HuH-7.5 (cell line): ENCODE results near the gene SEMA3D.
"Not testable (repeated sequence)": the region's sequence is repeated elsewhere in the genome, so short reads cannot be mapped to it uniquely, and the experiment has no call there.

Source experiments
- DNase-seq: peaks from one replicate; pipeline ENCODE4 v3.0.0; 2011; ENCODE audit warnings: low spot score

The SEMA3D gene

DNA sequence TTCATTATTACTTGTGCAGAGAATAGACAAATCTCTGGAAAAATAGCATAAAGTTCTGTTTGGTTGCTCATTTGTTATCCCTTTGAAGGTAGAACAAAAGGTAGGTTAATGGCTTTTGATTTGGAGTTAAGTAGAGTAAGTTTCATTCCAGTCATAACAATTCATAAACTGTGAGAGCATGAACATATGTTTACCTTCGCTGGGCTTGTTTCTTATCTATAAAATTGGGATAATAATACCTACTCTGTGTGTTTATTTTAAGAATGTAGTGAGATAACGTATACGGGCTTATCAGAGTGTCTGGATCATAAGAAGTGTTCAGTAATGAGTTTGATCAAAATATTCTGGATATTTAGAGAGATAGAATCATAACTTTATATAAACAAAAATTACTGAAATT lies 155.4 kb downstream of the SEMA3D start:
- no peak for DNase-seq

DNA sequence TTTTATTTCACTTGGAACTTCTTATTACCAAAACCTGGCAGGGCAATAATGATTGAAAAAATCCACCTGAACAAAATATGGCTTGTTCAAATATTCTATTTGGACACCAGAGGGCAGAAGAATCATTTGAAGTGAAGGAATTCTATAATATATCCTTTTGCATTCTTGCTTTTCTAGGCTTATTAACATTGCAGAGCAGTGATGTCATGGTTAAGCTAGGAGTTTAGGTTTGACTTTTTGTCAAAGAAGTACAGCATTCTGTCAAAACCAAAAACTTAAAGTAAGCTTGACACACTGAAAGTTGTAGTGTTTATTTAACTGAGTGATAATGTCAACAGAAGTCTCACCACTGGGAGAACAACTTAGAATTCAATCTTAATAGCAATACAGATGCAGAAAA lies 156.0 kb downstream of the SEMA3D start:
- DNase-seq, result no peak

GRCh38 chr7:85025312-85025756 lies 161.5 kb downstream of the SEMA3D start:
- no peak for DNase-seq

DNA sequence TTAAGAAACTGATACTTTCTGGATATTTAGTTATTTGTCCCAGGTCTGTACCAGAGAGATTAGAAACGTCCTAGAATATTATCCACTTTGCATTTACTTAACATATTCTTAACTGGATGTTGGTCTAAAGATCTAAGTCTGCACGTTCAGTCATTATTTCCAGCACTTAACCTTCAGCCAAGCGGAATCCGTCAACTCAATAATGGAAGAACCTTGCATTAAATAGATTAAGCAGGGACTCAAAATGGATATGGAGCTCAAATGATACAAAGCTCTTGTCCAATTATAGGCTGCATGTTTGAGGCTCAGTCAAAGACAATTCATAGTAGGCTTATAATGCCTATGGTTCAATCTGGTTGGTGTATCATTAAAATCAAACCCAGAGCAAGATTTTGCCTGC lies 162.9 kb downstream of the SEMA3D start:
- DNase-seq, result no peak

DNA sequence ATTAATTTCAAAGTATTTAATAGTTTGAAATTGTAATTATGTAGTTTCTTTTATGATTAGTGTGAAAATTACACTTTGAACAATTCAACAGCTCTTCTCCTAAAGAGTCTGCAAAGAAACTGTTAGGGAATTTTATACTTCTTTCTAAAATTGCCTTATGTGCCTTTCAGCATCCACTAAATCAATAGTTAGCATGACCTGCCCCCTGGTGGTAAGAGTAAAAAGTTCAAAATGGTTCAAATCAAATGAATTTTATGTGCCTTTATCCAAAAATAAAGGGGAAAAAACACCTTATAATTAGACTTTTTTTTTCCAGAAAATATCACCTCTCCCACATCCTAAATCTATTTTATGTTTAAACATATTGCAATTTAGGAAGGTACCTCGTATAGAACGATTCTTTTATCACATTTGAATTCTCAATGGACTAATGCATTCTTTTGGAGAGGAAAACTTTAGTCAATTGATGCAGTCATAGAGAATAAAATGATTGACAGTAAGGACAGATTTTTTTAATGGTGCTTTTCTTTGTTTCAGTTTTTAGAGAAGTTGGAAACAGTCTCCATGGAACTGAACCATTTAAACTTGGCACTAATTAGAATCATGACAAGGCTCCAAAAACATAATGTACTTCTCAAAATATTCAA lies 163.7 kb downstream of the SEMA3D start:
- no peak for DNase-seq

DNA sequence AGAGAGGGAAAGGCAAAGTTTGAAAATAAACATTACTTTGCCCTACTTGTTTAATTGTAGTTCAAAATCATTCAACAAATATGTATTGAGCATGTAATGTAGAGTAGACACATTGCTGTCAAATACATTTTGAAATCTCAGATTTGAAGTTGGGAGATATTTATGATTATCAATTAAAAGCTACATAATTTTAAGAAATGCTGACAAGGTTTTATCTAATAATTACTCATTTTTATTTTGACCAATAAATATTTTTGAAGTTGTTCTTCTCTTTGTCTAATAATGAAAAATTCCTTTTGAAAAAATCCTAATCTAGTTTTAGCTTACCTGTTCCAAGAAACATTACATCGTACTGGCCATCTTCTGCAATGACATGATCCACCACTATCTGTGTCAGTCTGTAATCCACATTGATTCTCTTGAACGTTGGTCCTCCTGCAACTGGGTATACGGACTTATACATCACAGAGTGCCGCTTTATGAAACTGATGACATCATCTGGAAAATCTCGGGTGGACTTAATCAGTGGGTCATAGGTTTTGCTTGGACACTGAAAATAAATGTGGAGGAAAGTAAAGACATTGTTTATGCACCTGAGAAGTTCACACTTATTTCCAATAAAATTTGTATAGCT lies 164.7 kb downstream of the SEMA3D start:
- DNase-seq, result no peak

DNA sequence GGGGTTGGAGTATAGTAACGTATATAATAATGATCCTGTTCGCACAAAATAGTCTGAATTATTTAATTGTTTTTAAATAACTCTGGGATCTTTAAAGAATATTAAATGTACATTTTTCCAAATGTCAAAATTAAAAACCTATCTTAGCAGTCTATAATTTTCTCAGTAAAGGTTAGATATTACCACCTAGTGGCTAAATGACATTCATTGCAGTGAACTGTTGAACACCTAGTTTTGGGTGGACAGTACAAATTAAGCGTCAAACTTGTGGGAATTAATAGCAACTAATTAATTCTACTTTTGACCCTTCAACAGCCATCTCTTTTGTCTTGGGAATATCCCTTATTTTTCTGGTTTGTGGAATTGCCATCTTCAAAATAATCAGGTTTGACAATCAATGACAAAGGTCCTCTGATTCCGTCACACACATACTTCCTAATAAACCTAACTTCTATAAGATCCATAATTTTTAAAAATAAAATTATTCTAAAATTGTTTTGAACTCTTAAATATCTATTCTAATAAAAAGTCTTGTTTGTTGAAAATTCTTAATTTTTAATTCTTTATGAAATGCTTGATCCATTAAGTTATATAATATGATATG lies 165.7 kb downstream of the SEMA3D start:
- DNase-seq, result no peak

DNA sequence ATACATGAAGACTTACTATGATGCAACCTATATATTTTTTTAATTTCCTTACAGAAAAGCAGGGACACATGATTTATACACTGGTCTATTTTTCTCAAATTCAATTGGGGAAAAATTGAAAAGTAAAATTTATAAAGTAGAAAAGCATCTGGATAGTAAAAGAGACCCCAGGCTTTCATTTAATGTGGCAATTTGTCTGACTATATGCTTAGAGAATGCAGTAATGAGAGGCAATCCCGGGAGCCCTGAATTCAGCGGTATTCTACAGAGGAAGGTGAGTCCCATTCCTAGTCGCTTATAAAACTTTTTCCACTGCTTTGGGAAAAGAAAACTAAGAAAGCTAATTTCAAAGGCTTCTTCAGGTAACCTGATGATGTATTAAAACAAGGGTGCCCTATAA lies 167.1 kb downstream of the SEMA3D start:
- DNase-seq, result no peak

GRCh38 chr7:85019176-85019575 lies 167.7 kb downstream of the SEMA3D start:
- DNase-seq, result no peak

DNA sequence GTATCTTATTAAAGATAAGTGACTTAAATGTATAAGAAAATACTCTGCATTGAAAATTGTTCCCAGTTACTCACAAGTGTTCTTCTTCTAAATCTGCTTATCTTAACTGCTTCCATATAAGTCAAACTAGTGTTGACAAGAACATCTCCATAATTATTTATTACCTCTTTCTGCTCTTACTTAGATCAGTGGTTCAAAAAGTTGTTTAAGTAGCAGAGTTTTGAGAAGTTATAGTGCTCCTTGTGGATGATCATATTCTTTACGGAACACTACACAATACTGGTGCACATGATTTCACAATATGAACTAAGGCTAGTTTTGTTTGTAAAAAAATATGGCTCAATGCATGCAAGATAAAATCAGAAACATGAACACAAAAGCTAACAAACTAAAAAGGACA lies 168.4 kb downstream of the SEMA3D start:
- DNase-seq, result no peak

- no peak for DNase-seq
Observed at GRCh38 chr7:85016286-85016685, 170.6 kb downstream of the SEMA3D start.

GRCh38 chr7:85014936-85015660 lies 171.8 kb downstream of the SEMA3D start:
- no peak for DNase-seq

DNA sequence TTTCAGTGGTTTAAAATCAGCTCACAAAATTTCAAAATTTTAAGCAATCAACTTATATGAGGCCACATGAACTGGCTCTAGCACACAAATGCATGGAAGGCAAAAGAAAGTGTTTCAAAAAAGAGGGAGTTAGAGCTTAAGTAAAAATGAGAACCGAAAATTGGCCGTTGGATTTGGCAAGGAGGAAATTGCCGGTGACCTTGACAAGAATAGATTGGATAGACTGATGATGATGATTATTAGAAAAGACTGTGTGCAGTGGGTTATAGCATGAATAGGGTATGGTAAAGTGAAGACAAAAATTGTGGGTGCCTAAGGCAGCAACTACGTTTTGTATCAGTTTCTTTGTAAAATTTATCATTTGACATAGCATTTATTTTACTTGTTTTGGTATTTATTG lies 175.7 kb downstream of the SEMA3D start:
- no peak for DNase-seq

DNA sequence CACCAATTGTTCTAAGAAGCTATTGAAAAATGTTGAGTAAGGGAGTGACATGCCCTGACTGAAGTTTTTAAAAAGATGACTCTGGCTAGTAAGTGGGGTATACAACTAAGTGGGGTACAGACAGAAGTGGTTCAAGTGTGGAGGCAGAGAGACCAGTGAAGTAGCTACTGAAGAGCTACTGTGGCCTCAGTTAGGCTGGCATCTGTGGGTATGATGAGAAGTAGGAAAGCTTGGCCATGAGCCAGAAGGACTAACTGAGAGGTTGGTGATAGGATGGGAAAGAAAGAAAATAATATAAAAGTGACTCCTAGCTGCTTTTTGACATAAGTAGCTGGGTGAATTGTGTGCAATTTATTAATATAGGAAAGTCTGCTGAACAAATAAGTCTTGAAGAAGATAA lies 176.6 kb downstream of the SEMA3D start:
- DNase-seq, result no peak

DNA sequence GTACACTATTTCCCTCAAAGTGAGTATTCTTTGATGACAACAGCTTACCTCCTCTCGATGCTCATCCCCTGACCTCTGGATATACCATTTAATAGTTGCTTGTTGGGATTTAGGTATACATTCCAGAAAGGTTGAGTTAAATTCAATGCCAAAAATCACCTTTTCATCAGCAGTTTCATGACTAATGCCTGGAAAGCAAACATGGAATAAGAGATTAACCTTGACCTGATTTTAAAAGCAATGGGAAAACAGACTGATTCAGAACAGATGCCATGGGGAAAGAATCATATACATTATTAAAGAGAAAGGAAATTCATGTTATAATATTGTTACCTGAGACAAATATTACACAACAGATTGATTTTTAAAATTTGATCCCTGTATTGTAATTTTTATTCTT lies 180.1 kb downstream of the SEMA3D start:
- no peak for DNase-seq

DNA sequence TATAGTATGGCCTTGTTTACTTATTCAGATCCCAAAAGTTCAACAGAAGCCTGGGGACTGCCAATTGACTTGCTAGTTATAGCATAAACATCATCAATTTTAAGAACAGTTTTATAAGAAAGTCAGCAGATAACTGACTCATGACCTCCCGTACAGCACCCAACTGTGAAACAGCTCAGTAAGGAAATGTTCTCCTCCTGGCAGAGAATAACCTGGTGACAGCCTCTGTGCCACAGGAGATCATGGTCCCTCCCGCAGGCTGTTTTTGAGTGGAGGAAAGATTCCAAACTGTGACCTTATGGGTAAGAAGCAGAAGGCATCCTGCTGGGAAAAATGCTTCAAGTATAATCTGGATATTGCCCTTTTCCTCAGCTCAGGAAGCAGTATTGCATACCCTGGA lies 182.5 kb downstream of the SEMA3D start:
- no peak for DNase-seq

GRCh38 chr7:85001495-85002345 lies 185.1 kb downstream of the SEMA3D start:
- DNase-seq, result no peak

- no peak for DNase-seq
Observed at GRCh38 chr7:85000735-85001350, 186.0 kb downstream of the SEMA3D start.

GRCh38 chr7:84999450-84999849 lies 187.4 kb downstream of the SEMA3D start:
- no peak for DNase-seq

GRCh38 chr7:84998665-84999064 lies 188.2 kb downstream of the SEMA3D start:
- no peak for DNase-seq

GRCh38 chr7:84997626-84998025 lies 189.2 kb downstream of the SEMA3D start:
- no peak for DNase-seq

- not testable (repeated sequence) for DNase-seq
Observed at GRCh38 chr7:84992954-84993353, 193.9 kb downstream of the SEMA3D start.
